Uterus (tissue), 2 donors: Measurements from ENCODE around the gene GPRIN2.

ENCODE experiments used
- POLR2A ChIP-seq, 2 donors: fragments of 450-650 bp; IDR thresholded peaks; one replicate each; pipeline ENCODE4 v1.6.1; 2016; ENCODE audit warnings: antibody characterized with exemption in 2 of 2, mild to moderate bottlenecking in 1 of 2, moderate library complexity in 1 of 2
- TF ChIP-seq, protein P1 (sequence below), 4 experiments: fragments of 200-600 bp in 2 of 4; fragments of 450-650 bp in 2 of 4; sonication (generic) in 2 of 4; IDR thresholded peaks; one replicate each; pipeline ENCODE4 v1.5.1; 2016 to 2019; ENCODE audit warnings: antibody characterized with exemption in 4 of 4, mild to moderate bottlenecking in 2 of 4, moderate library complexity in 1 of 4

DNA sequence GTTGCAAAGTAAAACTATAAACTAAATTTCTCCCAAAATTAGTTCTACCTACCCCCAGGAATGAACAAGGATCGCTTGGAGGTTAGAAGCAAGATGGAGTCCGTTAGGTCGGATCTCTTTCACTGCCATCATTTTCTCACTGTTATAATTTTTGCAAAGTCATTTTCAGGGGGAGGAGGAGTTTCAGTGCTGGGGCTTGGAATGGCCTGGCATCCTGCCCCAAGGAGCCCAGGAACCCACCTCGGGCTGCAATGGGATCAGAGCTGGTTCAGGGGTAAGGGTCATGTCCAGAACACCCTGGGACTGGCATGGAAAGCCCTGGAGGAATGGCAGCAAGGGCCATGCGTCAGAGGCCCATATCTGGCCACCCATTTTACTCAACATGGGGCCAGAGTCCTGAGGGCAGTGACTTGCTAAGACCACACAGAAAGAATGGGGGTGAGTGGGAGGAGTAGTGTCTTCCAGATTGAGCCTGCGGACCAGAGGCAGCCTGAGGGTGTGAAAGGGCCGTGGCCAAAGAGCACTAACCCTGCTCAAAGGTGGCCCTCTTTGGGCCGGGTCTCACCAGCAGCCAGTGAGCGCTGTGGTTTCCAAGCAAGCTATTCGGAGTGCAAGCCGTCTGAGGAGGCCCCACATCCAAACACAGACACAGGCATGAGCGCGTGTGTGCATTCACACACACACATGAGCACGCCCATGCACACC is 31.8 kb downstream of the GPRIN2 start:
- TF ChIP-seq, protein P1, sequence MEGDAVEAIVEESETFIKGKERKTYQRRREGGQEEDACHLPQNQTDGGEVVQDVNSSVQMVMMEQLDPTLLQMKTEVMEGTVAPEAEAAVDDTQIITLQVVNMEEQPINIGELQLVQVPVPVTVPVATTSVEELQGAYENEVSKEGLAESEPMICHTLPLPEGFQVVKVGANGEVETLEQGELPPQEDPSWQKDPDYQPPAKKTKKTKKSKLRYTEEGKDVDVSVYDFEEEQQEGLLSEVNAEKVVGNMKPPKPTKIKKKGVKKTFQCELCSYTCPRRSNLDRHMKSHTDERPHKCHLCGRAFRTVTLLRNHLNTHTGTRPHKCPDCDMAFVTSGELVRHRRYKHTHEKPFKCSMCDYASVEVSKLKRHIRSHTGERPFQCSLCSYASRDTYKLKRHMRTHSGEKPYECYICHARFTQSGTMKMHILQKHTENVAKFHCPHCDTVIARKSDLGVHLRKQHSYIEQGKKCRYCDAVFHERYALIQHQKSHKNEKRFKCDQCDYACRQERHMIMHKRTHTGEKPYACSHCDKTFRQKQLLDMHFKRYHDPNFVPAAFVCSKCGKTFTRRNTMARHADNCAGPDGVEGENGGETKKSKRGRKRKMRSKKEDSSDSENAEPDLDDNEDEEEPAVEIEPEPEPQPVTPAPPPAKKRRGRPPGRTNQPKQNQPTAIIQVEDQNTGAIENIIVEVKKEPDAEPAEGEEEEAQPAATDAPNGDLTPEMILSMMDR (IDR thresholded peaks at IDR 0.05): no peak
- TF ChIP-seq POLR2A (IDR thresholded peaks at IDR 0.05): no peak
